Peyer's patch (tissue), 4 donors: ENCODE measurements around the gene ADAMTSL3.

Experiments used
- CTCF ChIP-seq, 6 experiments: fragments of 450-650 bp in 4 of 6; fragments of 200-600 bp in 2 of 6; sonication (generic) in 1 of 6; IDR thresholded peaks; one replicate each; pipeline ENCODE4 v1.5.1; 2017 to 2019; ENCODE audit warnings: antibody characterized with exemption in 6 of 6, mild to moderate bottlenecking in 3 of 6, moderate library complexity in 1 of 6
- POLR2A ChIP-seq, 2 donors: fragments of 450-650 bp; IDR thresholded peaks; one replicate each; pipeline ENCODE4 v1.5.1; 2017; ENCODE audit warnings: antibody characterized with exemption in 2 of 2, mild to moderate bottlenecking in 2 of 2, moderate library complexity in 2 of 2

GRCh38 chr15:83605111-83605945 lies 48.6 kb upstream of the ADAMTSL3 start:
- TF ChIP-seq CTCF (IDR thresholded peaks at IDR 0.05): no peak
- TF ChIP-seq POLR2A (IDR thresholded peaks at IDR 0.05): no peak
